A549 (cell line): ENCODE data around the gene CFH. TPM values are rescaled to one million over a fixed set of nuclear protein-coding genes. Genes with fewer than 3 reads are reported as not detected.

Experiments used
- ATAC-seq, 2 experiments: fragments of 200-7000 bp in 1 of 2; fragments of >200 bp in 1 of 2; cut with Nextera tagmentation in 1 of 2; cut with Tn5 transposase in 1 of 2; 3 replicates each; pipeline versions ENCODE4 v1.8.0 to v1.9.1; 2018 to 2020; ENCODE audit warnings: mild to moderate bottlenecking in 1 of 2, moderate library complexity in 1 of 2
- CTCF ChIA-PET: fragments of 300-600 bp; sonication (Branson Sonifier 250); formaldehyde crosslinking; extraction: SDS; loops from one replicate; lab custom pipeline; 2021; ENCODE audit warnings: antibody characterized with exemption, inconsistent platforms; lab: Yijun Ruan, JAX
- POLR2A ChIA-PET: fragments of 350-600 bp; formaldehyde crosslinking; extraction: SDS; loops from one replicate; lab custom pipeline; 2021; ENCODE audit warnings: antibody characterized with exemption, inconsistent platforms; lab: Yijun Ruan, JAX
- DNase-seq, 2 experiments: peaks; one replicate each; pipeline versions ENCODE4 v3.0.0 to v3.0.0-alpha.2; 2011 to 2016; ENCODE audit warnings: low read depth in 1 of 2, low spot score in 1 of 2
- FAIRE-seq: peaks from 2 replicates; lab custom pipeline; 2011; peaks lifted over from hg19 to GRCh38; lab: Jason Lieb, UNC
- H3K27ac ChIP-seq, 2 experiments: fragments of >200 bp; sonication (Bioruptor Twin); formaldehyde crosslinking; 3 replicates each; pipeline ENCODE4 v1.5.1; 2016 to 2017
- H3K4me1 ChIP-seq: fragments of >200 bp; sonication (Bioruptor Twin); formaldehyde crosslinking; 3 replicates; pipeline ENCODE4 v1.6.1; 2016
- H3K4me2 ChIP-seq: fragments of >200 bp; sonication (Bioruptor Twin); formaldehyde crosslinking; 3 replicates; pipeline ENCODE4 v1.6.1; 2016
- H3K4me3 ChIP-seq: fragments of >200 bp; sonication (Bioruptor Twin); formaldehyde crosslinking; 3 replicates; pipeline ENCODE4 v1.5.1; 2016
- H3K9me3 ChIP-seq: fragments of >200 bp; sonication (Bioruptor Twin); formaldehyde crosslinking; 3 replicates; pipeline ENCODE4 v1.6.1; 2016
- CEBPB ChIP-seq, 2 experiments: fragments of >200 bp in 1 of 2; sonication (Bioruptor Twin) in 1 of 2; formaldehyde crosslinking in 1 of 2; IDR thresholded peaks; 2 replicates each; pipeline ENCODE4 v1.6.1; 2012 to 2016
- CHD2 ChIP-seq: fragments of 150-350 bp; IDR thresholded peaks from 2 replicates; pipeline ENCODE4 v1.6.1; 2014; ENCODE audit warnings: low read length; ENCODE audit not compliant: partially characterized antibody
- EHMT2 ChIP-seq: fragments of 200-600 bp; sonication (generic); IDR thresholded peaks from 2 replicates; pipeline ENCODE4 v1.6.1; 2016; ENCODE audit warnings: antibody characterized with exemption, low read depth, mild to moderate bottlenecking, moderate library complexity
- ELK1 ChIP-seq: fragments of 150-350 bp; IDR thresholded peaks from 2 replicates; pipeline ENCODE4 v1.6.1; 2014; ENCODE audit warnings: low read depth, mild to moderate bottlenecking, low read length
- ESRRA ChIP-seq: fragments of 150-350 bp; IDR thresholded peaks from 2 replicates; pipeline ENCODE4 v1.6.1; 2014; ENCODE audit warnings: mild to moderate bottlenecking, low read length, borderline replicate concordance
- FOSB ChIP-seq: fragments of 250-450 bp; sonication (Bioruptor Pico); IDR thresholded peaks from 2 replicates; pipeline ENCODE4 v1.5.0; 2020; ENCODE audit warnings: mild to moderate bottlenecking, moderate library complexity
- FOXS1 ChIP-seq: fragments of 250-450 bp; sonication (Bioruptor Pico); IDR thresholded peaks from 2 replicates; pipeline ENCODE4 v1.5.0; 2020; ENCODE audit warnings: mild to moderate bottlenecking, moderate library complexity
- HDAC2 ChIP-seq: fragments of 200-600 bp; sonication (generic); IDR thresholded peaks from 2 replicates; pipeline ENCODE4 v1.6.1; 2016
- HOXB13 ChIP-seq: fragments of 250-450 bp; sonication (Bioruptor Pico); IDR thresholded peaks from 2 replicates; pipeline ENCODE4 v1.5.0; 2020; ENCODE audit warnings: low read depth, mild to moderate bottlenecking, moderate library complexity
- JUNB ChIP-seq: fragments of >200 bp; sonication (Bioruptor Twin); formaldehyde crosslinking; IDR thresholded peaks from 2 replicates; pipeline ENCODE4 v1.6.1; 2016
- MAZ ChIP-seq: fragments of 150-350 bp; IDR thresholded peaks from 2 replicates; pipeline ENCODE4 v1.6.1; 2014; ENCODE audit warnings: antibody characterized with exemption, low read depth, low read length, borderline replicate concordance
- MYC ChIP-seq: IDR thresholded peaks from 2 replicates; pipeline ENCODE4 v1.6.1; 2012; ENCODE audit warnings: mild to moderate bottlenecking, inconsistent platforms, low read length, improper control_type of control experiment, borderline replicate concordance
- NR3C1 ChIP-seq: fragments of >200 bp; sonication (Bioruptor Twin); formaldehyde crosslinking; IDR thresholded peaks from 3 replicates; pipeline ENCODE4 v1.6.1; 2017
- POLR2A ChIP-seq: IDR thresholded peaks from 2 replicates; pipeline ENCODE4 v1.6.1; 2012; ENCODE audit warnings: mild to moderate bottlenecking, low read length
- RARB ChIP-seq: fragments of 250-450 bp; sonication (Bioruptor Pico); IDR thresholded peaks from 2 replicates; pipeline ENCODE4 v1.8.0; 2021; ENCODE audit warnings: mild to moderate bottlenecking, moderate library complexity
- RFX5 ChIP-seq: fragments of 450-650 bp; IDR thresholded peaks from 2 replicates; pipeline ENCODE4 v1.7.1; 2014; ENCODE audit warnings: antibody characterized with exemption, mild to moderate bottlenecking, moderate library complexity
- RNF2 ChIP-seq: fragments of 200-600 bp; sonication (generic); IDR thresholded peaks from 2 replicates; pipeline ENCODE4 v1.6.1; 2016; ENCODE audit warnings: low read depth, mild to moderate bottlenecking, antibody characterized with exemption, moderate library complexity, borderline replicate concordance
- SMC3 ChIP-seq: fragments of >200 bp; sonication (Bioruptor Twin); formaldehyde crosslinking; IDR thresholded peaks from 3 replicates; pipeline ENCODE4 v1.6.1; 2018; ENCODE audit warnings: inconsistent platforms
- SREBF2 ChIP-seq: fragments of 450-650 bp; IDR thresholded peaks from 2 replicates; pipeline ENCODE4 v1.6.1; 2014; ENCODE audit warnings: mild to moderate bottlenecking, moderate library complexity
- TP53 ChIP-seq: fragments of 250-450 bp; sonication (Bioruptor Pico); IDR thresholded peaks from 2 replicates; pipeline ENCODE4 v1.5.0; 2021; ENCODE audit warnings: mild to moderate bottlenecking, moderate library complexity
- USF2 ChIP-seq: fragments of 450-650 bp; IDR thresholded peaks from 2 replicates; pipeline ENCODE4 v1.6.1; 2014; ENCODE audit warnings: antibody characterized with exemption
- ZC3H11A ChIP-seq: fragments of 450-650 bp; IDR thresholded peaks from 2 replicates; pipeline ENCODE4 v1.6.1; 2014; ENCODE audit warnings: antibody characterized with exemption, mild to moderate bottlenecking
- ZNF302 ChIP-seq: fragments of 250-450 bp; sonication (Bioruptor Pico); IDR thresholded peaks from 2 replicates; pipeline ENCODE4 v1.9.0; 2021; ENCODE audit warnings: inconsistent platforms, mild to moderate bottlenecking, moderate library complexity
- ZSCAN20 ChIP-seq: fragments of 250-450 bp; sonication (Bioruptor Pico); IDR thresholded peaks from 2 replicates; pipeline ENCODE4 v1.8.0; 2022; ENCODE audit warnings: mild to moderate bottlenecking, moderate library complexity
- WGBS: methylation state at CpG from one replicate; pipeline ENCODE4 v1.1.6; 2017; ENCODE audit errors: missing lambda C conversion rate; 5-methylcytosine and 5-hydroxymethylcytosine counted together
- polyA plus RNA-seq, 4 experiments: library from polyadenylated mRNA; depleted of rRNA in 3 of 4; stranded (reverse); fragments of >200 nt; fragmentation: RNase III in 1 of 4; extraction: RNeasy Plus Mini Kit Qiagen cat#74134 plus additional on column Dnase treatment in 1 of 4; gene quantifications; 2 replicates in 3 of 4; 3 replicates in 1 of 4; pipeline ENCODE4 v1.2.3, GENCODE V29; 2011 to 2017

CFH gene
- polyA plus RNA-seq, 2 of the 4 experiments (the other 2 are of a cell fraction), result 8.2 to 68.1 TPM

- peaks cover 6% of the 10 kb centered on the region; the same call in 1 of the 3 replicates for H3K9me3 ChIP-seq
- TF ChIP-seq ESRRA, result no peak
- no peak for TF ChIP-seq ZNF302 (CRISPR knock-in tag)
- no peak for TF ChIP-seq USF2
- TF ChIP-seq ZSCAN20 (CRISPR knock-in tag), result no peak
- TF ChIP-seq, all 56 proteins: peak for 0
- FAIRE-seq (no peak), ATAC-seq (no peak), DNase-seq (no peak)
- Histone ChIP-seq H3K4me2 (no peak overlapping the region), H3K27ac (no peak overlapping the region), H3K4me3 (no peak overlapping the region), H3K4me1 (no peaks in the 10 kb centered on the region)
- 35% methylated on average over 2 of the region's 2 CpGs for WGBS
- CTCF ChIA-PET, result no interaction called here
- POLR2A ChIA-PET, result no interaction called here
These were observed 17.2 kb downstream of the CFH start for GRCh38 chr1:196669051-196669450.

GRCh38 chr1:196669693-196670092 is 17.9 kb downstream of the CFH start:
- ATAC-seq (no peak), DNase-seq (no peak), FAIRE-seq (no peak)
- TF ChIP-seq JUNB (no peak), CEBPB (IDR thresholded peaks at IDR 0.05) (no peak), SMC3 (no peak), RARB (no peak)
- no peaks in the 10 kb centered on the region for H3K4me1 ChIP-seq
- ChIA-PET POLR2A (no interaction called here), CTCF (interaction anchor here (0.6 kb wide), 1 partner anchor 13 kb away, joined by 3 read pairs; no protein-coding TSS in a partner anchor)
- no peak overlapping the region for H3K4me3 ChIP-seq
- H3K9me3 ChIP-seq, result peaks cover 6% of the 10 kb centered on the region; the same call in 1 of the 3 replicates
- H3K4me2 ChIP-seq, result no peak overlapping the region
- H3K27ac ChIP-seq, result no peak overlapping the region

GRCh38 chr1:196674908-196675307 is 23.1 kb downstream of the CFH start:
- FAIRE-seq, result no peak
- no peaks in the 10 kb centered on the region for H3K9me3 ChIP-seq
- H3K27ac ChIP-seq, result no peak overlapping the region
- TF ChIP-seq TP53 (CRISPR knock-in tag), result no peak
- no peak for TF ChIP-seq JUNB
- no peak for TF ChIP-seq MAZ
- no peak for TF ChIP-seq NR3C1
- no peak for TF ChIP-seq MYC
- no peak for TF ChIP-seq RARB
- no peak for TF ChIP-seq ZC3H11A
- no peak for TF ChIP-seq SREBF2
- no peak for TF ChIP-seq ZSCAN20 (CRISPR knock-in tag)
- no peak for TF ChIP-seq HDAC2
- TF ChIP-seq EHMT2, result no peak
- TF ChIP-seq POLR2A, result no peak
- no peak for TF ChIP-seq FOSB (CRISPR knock-in tag)
- DNase-seq, result no peak
- CTCF ChIA-PET, result no interaction called here
- POLR2A ChIA-PET, result no interaction called here
- H3K4me3 ChIP-seq, result no peak overlapping the region
- H3K4me2 ChIP-seq, result no peak overlapping the region
- H3K4me1 ChIP-seq, result no peaks in the 10 kb centered on the region
- no peak for ATAC-seq

- WGBS, result 36% methylated on average over 2 of the region's 2 CpGs
- no peak for FAIRE-seq
These were observed 26.1 kb downstream of the CFH start for GRCh38 chr1:196677781-196678509.

More at GRCh38 chr1:196677781-196678509, 26.1 kb downstream of the CFH start:
- TF ChIP-seq FOXS1 (no peak), RNF2 (no peak), ZNF302 (CRISPR knock-in tag) (no peak), ZC3H11A (no peak), CHD2 (no peak), POLR2A (no peak), HOXB13 (CRISPR knock-in tag) (no peak), RFX5 (no peak), ELK1 (no peak), EHMT2 (no peak), MAZ (no peak), RARB (no peak)
- H3K4me3 ChIP-seq, result no peak overlapping the region
- no peak for ATAC-seq
- POLR2A ChIA-PET, result no interaction called here
- no peak overlapping the region for H3K27ac ChIP-seq
- CTCF ChIA-PET, result interaction anchor here (0.6 kb wide), 1 partner anchor 323 kb away, joined by 3 read pairs; no protein-coding TSS in a partner anchor
- no peak overlapping the region for H3K4me2 ChIP-seq
- no peak for DNase-seq
- H3K4me1 ChIP-seq, result no peaks in the 10 kb centered on the region
- no peaks in the 10 kb centered on the region for H3K9me3 ChIP-seq
